HG03135 (cell line): Measurements from ENCODE around the gene GDF7.

ENCODE experiments used
- ATAC-seq: cut with Tn5 transposase; IDR thresholded peaks from one replicate; pipeline ENCODE4 v1.9.1; 2021; ENCODE audit warnings: mild to moderate bottlenecking, moderate library complexity; ENCODE audit not compliant: unreplicated experiment

The GDF7 gene

GRCh38 chr2:20627712-20628380, 39.1 kb upstream of the GDF7 start:
- ATAC-seq = no peak

GRCh38 chr2:20629181-20629580, 37.8 kb upstream of the GDF7 start:
- no peak for ATAC-seq

DNA sequence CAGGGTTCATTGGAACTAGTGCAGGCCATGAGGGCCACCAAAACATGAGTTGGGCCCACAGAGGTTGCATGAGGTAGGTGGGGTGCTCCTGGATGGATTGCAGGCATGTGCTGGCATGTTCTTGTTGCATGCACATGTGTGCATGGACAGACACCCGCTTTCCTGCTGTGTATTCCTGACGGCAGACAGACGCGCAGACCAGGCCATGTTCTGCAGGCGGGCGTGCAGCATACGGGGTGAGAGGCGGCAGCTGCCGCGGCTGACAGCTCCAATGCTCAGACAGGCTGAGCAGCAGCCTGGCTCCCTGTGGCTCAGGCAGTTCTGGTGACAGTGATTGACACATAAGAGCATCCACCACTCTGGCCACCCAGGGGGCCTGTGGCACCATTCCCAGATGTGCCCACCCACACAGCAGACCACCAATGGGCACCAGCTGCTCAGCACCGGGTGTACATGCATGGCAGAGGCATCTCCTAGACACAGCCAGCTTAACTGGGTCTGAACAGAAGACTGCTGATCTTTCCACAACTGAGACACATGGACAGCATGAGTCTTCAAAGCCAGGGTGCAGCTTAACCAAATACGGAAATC, 37.3 kb upstream of the GDF7 start:
- ATAC-seq = no peak

DNA sequence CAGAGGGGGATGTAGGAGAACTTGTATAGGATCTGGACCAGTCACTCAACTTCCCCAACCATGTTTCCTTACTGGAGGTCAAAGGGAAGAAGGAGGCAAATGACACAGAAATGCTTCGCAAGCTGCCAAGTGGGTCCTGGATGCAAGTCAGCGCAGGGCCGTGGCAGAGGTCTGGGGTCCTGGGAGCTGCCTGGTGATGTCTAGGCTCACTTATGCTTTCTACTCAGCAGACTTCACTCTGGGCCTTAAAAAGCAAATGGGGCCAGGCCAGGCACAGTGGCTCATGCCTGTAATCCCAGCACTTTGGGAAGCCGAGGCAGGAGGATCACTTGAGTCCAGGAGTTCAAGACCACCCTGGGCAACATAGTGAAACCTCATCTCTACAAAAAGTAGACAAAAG, 36.0 kb upstream of the GDF7 start:
- no peak for ATAC-seq

DNA sequence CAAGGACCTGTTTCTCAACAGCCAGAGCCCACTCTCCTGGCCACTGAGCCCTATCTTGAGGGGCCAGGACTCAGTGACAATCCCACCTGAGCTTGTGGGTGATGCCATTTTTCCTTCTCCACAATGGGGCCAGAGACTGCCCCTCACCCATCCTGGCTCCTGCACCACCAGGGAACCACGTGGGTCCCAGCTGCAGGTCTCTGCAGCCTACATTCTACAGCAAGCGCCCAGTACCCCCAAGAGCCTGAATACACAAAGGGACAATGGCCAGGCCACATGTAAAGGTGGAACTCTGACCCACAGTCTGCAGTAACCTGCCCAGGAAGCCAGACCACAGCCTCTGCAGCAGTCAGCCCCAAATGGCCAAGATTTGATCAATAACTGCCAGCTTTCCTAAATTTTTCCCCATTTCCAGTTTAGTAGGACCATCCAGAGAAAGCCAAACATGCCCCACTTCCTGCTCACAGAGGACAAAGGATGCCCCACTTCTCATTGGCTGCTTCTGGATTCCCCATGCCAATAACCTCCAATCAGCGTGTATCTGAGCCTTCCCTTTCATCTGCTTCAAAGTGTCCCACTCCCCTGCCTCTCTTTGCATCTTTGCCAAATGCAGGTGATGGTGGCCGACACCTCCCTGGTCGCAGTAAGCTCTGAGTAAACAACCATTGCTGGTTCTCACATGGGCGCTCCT, 35.2 kb upstream of the GDF7 start:
- no peak for ATAC-seq

GRCh38 chr2:20632446-20632990, 34.4 kb upstream of the GDF7 start:
- no peak for ATAC-seq

DNA sequence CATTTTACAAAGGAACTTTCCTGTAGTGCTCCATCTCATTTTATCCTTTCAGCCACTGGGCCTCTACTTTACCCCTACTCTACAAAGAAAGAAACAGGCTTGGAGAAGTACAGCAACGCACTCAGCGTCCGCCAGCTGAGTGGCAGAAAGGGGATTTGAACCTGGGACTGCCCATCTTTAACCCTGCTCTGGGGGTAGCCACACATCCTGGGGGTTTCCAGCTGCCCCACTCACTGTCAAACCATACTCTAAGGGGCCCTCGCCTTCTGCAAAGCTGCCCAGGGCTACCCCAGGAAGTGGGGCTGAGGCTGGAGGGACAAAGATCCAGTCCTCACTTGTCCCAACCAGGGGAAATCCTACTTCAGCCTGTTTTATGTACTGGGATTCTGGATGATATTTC, 33.9 kb upstream of the GDF7 start:
- ATAC-seq = no peak

GRCh38 chr2:20633794-20634506, 33.0 kb upstream of the GDF7 start:
- ATAC-seq = no peak

DNA sequence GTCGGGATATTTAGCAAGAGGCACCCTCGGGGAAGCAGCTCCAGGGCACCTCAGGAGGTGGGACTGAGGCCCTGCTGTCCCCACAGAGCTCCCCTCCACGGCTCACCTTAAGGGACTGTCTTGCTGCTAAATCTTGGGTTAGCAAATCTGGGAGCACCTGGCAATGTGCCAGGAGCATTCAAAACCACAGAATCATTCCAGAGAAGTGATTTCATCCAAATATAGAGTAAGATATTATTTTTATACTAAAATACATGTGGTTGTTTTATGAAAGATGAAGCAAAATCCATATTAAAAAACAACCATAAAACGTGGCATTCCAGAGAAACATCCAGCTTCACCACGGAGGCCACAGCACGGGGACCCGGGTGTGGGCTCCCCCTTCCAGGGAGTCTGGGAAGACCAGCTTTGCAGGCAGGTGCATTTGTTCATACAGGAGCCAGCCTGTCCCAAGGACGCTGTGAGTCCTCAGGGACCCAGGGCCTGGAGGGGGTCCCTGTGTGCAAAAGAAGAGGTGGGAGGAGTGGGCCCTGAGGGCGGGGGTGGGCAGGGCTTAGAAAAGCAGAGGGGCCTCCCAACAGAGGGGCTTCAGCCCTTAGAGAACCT, 32.3 kb upstream of the GDF7 start:
- no peak for ATAC-seq

- no peak for ATAC-seq
Observed at GRCh38 chr2:20635113-20635510, 31.8 kb upstream of the GDF7 start.

DNA sequence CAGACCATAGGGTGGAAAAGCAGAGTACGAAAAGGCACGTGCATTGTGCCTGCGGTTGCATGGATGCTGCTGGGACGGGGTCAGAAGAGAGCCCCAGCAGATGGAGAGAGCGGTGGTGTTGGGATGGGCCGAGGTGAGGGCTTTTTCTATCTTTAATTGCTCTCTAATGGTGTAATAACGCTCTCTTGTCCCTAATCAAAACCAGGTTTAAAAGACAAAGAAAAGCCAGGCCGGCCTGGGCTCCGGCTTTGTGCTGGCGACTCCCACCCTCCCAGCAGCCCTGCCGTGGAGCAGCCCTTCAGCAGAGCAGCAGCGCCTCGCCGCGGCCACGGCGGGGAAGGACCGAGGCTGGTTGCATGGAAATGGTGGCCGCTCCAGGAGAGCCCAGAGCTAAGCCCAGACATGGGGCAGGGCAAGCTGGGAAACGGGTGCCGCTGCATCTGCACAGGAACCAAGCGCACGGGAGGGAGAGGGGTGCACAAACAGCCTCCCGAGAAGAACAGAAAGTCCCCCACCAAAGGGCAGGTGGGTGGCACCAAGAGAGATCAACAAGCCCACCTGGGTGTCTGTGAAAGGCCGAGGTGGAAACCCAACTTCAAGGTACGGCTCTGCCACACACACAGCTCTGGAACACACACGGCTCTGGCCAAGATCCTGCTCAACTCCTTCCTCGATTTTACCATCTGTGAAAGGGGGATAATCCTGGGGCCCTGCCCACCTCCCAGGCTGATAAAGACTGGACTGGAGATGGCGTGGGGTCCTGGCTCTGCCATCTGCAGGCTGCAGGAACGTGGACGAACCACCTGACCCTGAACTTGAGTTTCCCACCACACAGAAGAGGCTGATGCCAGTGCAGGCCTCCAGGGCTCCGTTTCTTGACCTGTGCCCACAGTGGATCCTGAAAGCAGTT, 31.0 kb upstream of the GDF7 start:
- ATAC-seq = peak; percentile 87

- ATAC-seq = no peak
Observed at GRCh38 chr2:20637147-20637546, 29.8 kb upstream of the GDF7 start.

GRCh38 chr2:20638014-20638413, 28.9 kb upstream of the GDF7 start:
- no peak for ATAC-seq

- ATAC-seq = no peak
Observed at GRCh38 chr2:20638646-20639430, 28.1 kb upstream of the GDF7 start.

DNA sequence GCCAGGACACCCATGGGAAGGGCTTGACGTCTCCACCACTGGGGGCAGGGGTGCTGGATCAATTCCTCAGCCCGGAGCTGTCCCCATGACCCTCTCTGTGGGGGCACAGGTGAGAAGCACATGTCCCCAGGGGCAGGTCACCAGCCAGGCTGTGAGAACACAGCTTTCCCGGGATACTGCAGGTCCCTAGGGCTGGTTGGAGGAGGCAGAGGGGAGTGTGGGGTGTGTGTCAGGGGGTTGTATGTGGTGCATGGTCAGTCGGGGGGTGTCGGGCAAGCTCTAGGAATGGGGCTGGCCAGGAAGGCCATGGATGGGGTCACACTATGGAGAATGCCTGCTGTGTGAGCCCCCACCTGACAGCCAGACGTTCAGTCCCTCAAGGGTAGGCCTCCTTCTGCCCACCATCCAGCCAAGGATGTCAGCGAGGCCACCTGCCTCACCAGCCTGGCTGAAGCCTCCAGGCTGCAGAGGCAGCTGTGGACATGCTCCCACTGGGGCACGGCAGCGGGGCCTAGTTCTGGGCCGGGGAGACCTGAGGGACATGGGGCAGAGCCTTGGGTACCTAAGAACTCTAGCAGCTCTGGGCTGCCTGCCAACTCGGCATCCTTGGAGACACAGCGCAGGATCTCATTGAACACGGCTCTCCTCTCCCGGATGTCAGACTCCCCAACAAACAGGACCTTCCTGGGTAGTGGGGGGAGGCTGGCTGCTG, 26.4 kb upstream of the GDF7 start:
- ATAC-seq = no peak

DNA sequence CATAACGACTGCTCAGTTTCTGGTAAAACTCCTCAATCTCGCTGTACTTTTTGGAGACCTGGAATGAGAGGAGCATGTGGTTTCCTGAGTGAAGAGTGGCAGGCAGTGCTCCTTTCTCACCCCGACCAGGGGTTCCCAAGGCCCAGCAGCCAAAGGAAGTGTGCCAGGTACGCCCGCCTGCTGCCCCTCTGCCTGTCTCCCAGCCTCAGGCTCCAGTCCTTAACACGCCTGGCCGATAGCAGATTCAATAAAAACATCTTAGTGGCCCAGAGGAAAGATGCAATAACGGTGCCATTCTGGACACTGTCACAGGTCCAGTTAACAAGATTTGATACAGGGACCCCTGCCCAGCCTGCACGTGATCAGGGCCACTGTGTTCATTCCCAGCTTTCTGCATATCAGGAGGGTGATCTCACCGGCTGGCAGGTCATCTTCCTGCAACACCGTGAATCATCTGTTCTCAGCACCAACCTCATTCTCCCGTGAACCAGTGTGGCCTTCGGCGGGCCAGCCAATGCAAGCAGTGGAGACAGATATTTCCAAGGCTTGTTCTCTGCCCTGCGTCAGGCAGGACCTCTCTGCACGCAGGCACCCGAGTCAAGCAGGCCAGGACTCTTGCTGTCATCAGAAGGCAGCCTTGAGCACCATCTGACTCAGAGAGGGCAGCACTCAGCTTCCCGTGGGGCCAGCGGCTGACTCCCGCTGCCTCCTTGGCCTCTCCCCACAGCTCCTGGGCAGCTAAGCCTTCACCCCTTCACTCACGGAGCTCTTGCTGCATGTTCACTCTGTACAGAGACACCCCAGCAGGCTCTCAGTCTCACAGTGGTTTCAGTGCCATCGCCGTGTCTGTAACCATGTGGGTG, 25.6 kb upstream of the GDF7 start:
- no peak for ATAC-seq

DNA sequence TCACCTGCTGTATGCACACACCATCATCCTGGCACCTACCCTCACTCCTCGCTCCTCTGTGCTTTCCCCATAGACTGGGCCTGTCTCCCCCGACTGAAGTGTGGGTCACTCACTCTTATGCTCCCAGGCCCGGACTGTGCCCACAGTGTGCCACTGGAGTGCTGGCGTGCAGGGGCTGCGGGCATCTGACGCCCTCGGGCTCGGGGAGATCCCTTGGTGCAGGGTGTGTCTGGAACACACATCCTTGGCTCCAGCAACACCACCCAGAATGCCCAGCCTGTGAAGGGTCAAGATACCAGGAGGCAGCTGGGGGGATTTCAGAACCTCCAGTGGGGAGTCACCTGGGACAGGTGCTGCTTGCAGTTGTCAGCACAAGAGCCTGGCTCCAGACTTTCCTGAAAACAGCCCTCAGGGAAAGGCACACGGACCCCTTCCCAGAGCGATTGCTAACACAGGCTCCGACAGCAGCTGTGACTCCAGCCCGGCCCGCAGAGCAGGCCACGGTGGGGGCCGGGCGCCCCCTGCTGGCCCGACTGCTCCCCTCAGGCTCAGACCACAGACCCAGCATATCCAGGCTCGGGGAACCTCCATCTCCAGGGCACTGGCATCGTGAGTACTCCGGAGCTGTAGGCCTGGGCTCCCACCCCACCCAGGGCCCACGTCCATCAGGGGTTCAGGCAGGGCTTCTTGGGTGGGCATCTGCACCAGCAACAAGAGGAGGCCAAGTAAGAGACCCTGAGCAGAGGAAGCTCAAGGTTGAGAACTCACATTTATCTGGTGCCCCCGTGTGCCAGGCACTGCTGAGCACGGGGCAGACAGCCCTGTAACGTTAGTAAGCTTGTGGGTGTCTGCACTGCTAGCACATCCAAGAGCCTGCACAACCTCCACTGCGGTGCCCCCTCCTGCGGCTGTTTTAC, 24.6 kb upstream of the GDF7 start:
- peak; percentile 86 for ATAC-seq
